ENCODE measurements around the gene POU6F2. TPM values are rescaled to one million over a fixed set of nuclear protein-coding genes. Genes with fewer than 3 reads are reported as not detected.

Gene POU6F2
- polyA plus RNA-seq, 2 of the 4 experiments (the other 2 are of a cell fraction), result not detected

GRCh38 chr7:39353615-39354376, 376.1 kb downstream of the POU6F2 start:
- TF ChIP-seq RCOR1 (IDR thresholded peaks at IDR 0.05; ENCODE audit: low read depth, low read length) (no peak), PBX3 (IDR thresholded peaks at IDR 0.05) (no peak)
- H3K9me3 ChIP-seq, result no peaks in the 10 kb centered on the region
- WGBS (ENCODE audit: missing lambda C conversion rate), result 61% methylated on average over 17 of the region's 17 CpGs
- DNase-seq (ENCODE audit: low read depth in 1 of 2, low spot score in 1 of 2) (no peak), FAIRE-seq (no peak), ATAC-seq (no peak)
- CTCF ChIA-PET, result no interaction called here
- no peak overlapping the region for H3K4me2 ChIP-seq
- no peak overlapping the region for H3K27ac ChIP-seq
- H3K4me1 ChIP-seq, result no peaks in the 10 kb centered on the region
- POLR2A ChIA-PET, result no interaction called here
- H3K4me3 ChIP-seq, result no peak overlapping the region

- no peak for ATAC-seq
- H3K4me1 ChIP-seq, result no peaks in the 10 kb centered on the region
- H3K4me3 ChIP-seq, result no peak overlapping the region
- H3K9me3 ChIP-seq, result no peaks in the 10 kb centered on the region
- 47% methylated on average over 4 of the region's 4 CpGs for WGBS (ENCODE audit: missing lambda C conversion rate)
- POLR2A ChIA-PET, result no interaction called here
- DNase-seq (ENCODE audit: low read depth in 1 of 2, low spot score in 1 of 2), result no peak
- no peak overlapping the region for H3K4me2 ChIP-seq
- CTCF ChIA-PET, result no interaction called here
- FAIRE-seq, result no peak
- H3K27ac ChIP-seq, result no peak overlapping the region
- no peak for TF ChIP-seq FOSL2 (IDR thresholded peaks at IDR 0.05)
- TF ChIP-seq FOSL2 (CRISPR knock-in tag; IDR thresholded peaks at IDR 0.05), result no peak
- no peak for TF ChIP-seq NFE2L2 (conservative IDR thresholded peaks at IDR 0.05; ENCODE audit: low read length)
- no peak for TF ChIP-seq SREBF2 (IDR thresholded peaks at IDR 0.05)
- no peak for TF ChIP-seq HOXB13 (CRISPR knock-in tag; IDR thresholded peaks at IDR 0.05; ENCODE audit: low read depth)
- TF ChIP-seq RCOR1 (IDR thresholded peaks at IDR 0.05; ENCODE audit: low read depth, low read length), result no peak
- no peak for TF ChIP-seq MAX (IDR thresholded peaks at IDR 0.05)
- no peak for TF ChIP-seq GATA3 (IDR thresholded peaks at IDR 0.05; ENCODE audit: borderline replicate concordance)
- TF ChIP-seq JUNB (IDR thresholded peaks at IDR 0.05), result no peak
- no peak for TF ChIP-seq ZNF302 (CRISPR knock-in tag; IDR thresholded peaks at IDR 0.05)
- TF ChIP-seq CHD4 (IDR thresholded peaks at IDR 0.05; ENCODE audit: borderline replicate concordance), result no peak
- no peak for TF ChIP-seq TP53 (CRISPR knock-in tag; IDR thresholded peaks at IDR 0.05)
- no peak for TF ChIP-seq ELK1 (IDR thresholded peaks at IDR 0.05; ENCODE audit: low read depth, low read length)
These were observed 378.0 kb downstream of the POU6F2 start for GRCh38 chr7:39355664-39356063.

- H3K27ac ChIP-seq, result no peak overlapping the region
- no peaks in the 10 kb centered on the region for H3K4me1 ChIP-seq
- no peak overlapping the region for H3K4me3 ChIP-seq
- DNase-seq (ENCODE audit: low read depth in 1 of 2, low spot score in 1 of 2) (no peak), FAIRE-seq (no peak), ATAC-seq (no peak)
- WGBS (ENCODE audit: missing lambda C conversion rate), result 42% methylated on average over 7 of the region's 7 CpGs
- ChIA-PET CTCF (no interaction called here), POLR2A (no interaction called here)
- no peak overlapping the region for H3K4me2 ChIP-seq
- TF ChIP-seq RARB (CRISPR knock-in tag; IDR thresholded peaks at IDR 0.05), result no peak
- no peak for TF ChIP-seq HEYL (CRISPR knock-in tag; IDR thresholded peaks at IDR 0.05)
- TF ChIP-seq, protein P1, sequence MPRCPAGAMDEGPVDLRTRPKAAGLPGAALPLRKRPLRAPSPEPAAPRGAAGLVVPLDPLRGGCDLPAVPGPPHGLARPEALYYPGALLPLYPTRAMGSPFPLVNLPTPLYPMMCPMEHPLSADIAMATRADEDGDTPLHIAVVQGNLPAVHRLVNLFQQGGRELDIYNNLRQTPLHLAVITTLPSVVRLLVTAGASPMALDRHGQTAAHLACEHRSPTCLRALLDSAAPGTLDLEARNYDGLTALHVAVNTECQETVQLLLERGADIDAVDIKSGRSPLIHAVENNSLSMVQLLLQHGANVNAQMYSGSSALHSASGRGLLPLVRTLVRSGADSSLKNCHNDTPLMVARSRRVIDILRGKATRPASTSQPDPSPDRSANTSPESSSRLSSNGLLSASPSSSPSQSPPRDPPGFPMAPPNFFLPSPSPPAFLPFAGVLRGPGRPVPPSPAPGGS (IDR thresholded peaks at IDR 0.05), result no peak
- H3K9me3 ChIP-seq, result no peaks in the 10 kb centered on the region
These were observed 378.6 kb downstream of the POU6F2 start for GRCh38 chr7:39356172-39356925.
